ENCODE measurements around the gene CHST6.
"Not testable (repeated sequence)": the region's sequence is repeated elsewhere in the genome, so short reads cannot be mapped to it uniquely, and the experiment has no call there.

CHST6 gene

GRCh38 chr16:75432828-75433731 is 62.2 kb downstream of the CHST6 start, which contains the start of gene CFDP1:
Gene CFDP1, minus strand, starts transcription at chr16:75433503. Its CDS starts 151 bp downstream, at chr16:75433352.
- FAIRE-seq, result peak; percentile 60

GRCh38 chr16:75429621-75430403 is 65.4 kb downstream of the CHST6 start:
- no peak for FAIRE-seq

GRCh38 chr16:75426524-75426923 is 68.7 kb downstream of the CHST6 start:
- FAIRE-seq, result not testable (repeated sequence)

- not testable (repeated sequence) for FAIRE-seq
Observed at GRCh38 chr16:75424105-75424762, 71.0 kb downstream of the CHST6 start.

GRCh38 chr16:75423723-75424104 is 71.5 kb downstream of the CHST6 start:
- no peak for FAIRE-seq

All from G401.6 (cell line).